ENCODE data around the gene NRXN3. TPM values are rescaled to one million over a fixed set of nuclear protein-coding genes. Genes with fewer than 3 reads are reported as not detected.

The NRXN3 gene
- total RNA-seq, 1 experiment from 2014 or later = not detected

- H3F3A ChIP-seq (ENCODE audit: insufficient read depth, low read depth) = no peaks in the 10 kb centered on the region
- H3K4me1 ChIP-seq (replicated peaks; ENCODE audit: insufficient read depth) = no peaks in the 10 kb centered on the region
- BruUV-seq (replicated peaks) = no TSS peak
- H3K9me2 ChIP-seq (ENCODE audit: insufficient read depth) = no peaks in the 10 kb centered on the region
- no peak overlapping the region for H3K4me3 ChIP-seq
- peaks cover 47% of the 10 kb centered on the region for H3K27me3 ChIP-seq (ENCODE audit: insufficient read depth, low read depth)
- intact Hi-C loops (cut with micrococcal nuclease; ENCODE audit: unreplicated experiment) = no loop called here
- H3K4me2 ChIP-seq = no peak overlapping the region
- no peaks in the 10 kb centered on the region for H3K79me2 ChIP-seq (ENCODE audit: low read depth)
- ChIA-PET POLR2A (ENCODE audit: unreplicated experiment) (no interaction called here), CTCF (no interaction called here)
- no peaks in the 10 kb centered on the region for H3K9me3 ChIP-seq (ENCODE audit: insufficient read depth, low read depth)
- H3K27ac ChIP-seq = no peak overlapping the region
- no peak overlapping the region for H2AFZ ChIP-seq
- no peaks in the 10 kb centered on the region for H4K20me1 ChIP-seq (ENCODE audit: insufficient read depth)
- TF ChIP-seq CTCF (conservative IDR thresholded peaks at IDR 0.05) = no peak
- TF ChIP-seq EZH2 (IDR thresholded peaks at IDR 0.05; ENCODE audit: low read depth) = no peak
- no peaks in the 10 kb centered on the region for H3K36me3 ChIP-seq (ENCODE audit: low read depth)
- DNase-seq = no peak
Observed at GRCh38 chr14:78282437-78282836, 112.3 kb downstream of the NRXN3 start.

- BruUV-seq (replicated peaks) = no TSS peak
- no peaks in the 10 kb centered on the region for H3K9me3 ChIP-seq (ENCODE audit: insufficient read depth, low read depth)
- POLR2A ChIA-PET (ENCODE audit: unreplicated experiment) = no interaction called here
Observed at GRCh38 chr14:78286210-78286609, 116.0 kb downstream of the NRXN3 start.

GRCh38 chr14:78292003-78292402 is 121.8 kb downstream of the NRXN3 start:
- Histone ChIP-seq H3K27me3 (ENCODE audit: insufficient read depth, low read depth) (peaks cover 43% of the 10 kb centered on the region), H3K36me3 (ENCODE audit: low read depth) (no peaks in the 10 kb centered on the region), H2AFZ (no peak overlapping the region), H3K9me2 (ENCODE audit: insufficient read depth) (no peaks in the 10 kb centered on the region), H3K4me3 (no peak overlapping the region), H3K4me1 (replicated peaks; ENCODE audit: insufficient read depth) (no peaks in the 10 kb centered on the region), H3K9me3 (ENCODE audit: insufficient read depth, low read depth) (no peaks in the 10 kb centered on the region), H3F3A (ENCODE audit: insufficient read depth, low read depth) (no peaks in the 10 kb centered on the region), H3K79me2 (ENCODE audit: low read depth) (no peaks in the 10 kb centered on the region), H3K4me2 (no peak overlapping the region), H4K20me1 (ENCODE audit: insufficient read depth) (no peaks in the 10 kb centered on the region), H3K27ac (no peak overlapping the region)
- intact Hi-C loops (cut with micrococcal nuclease; ENCODE audit: unreplicated experiment) = no loop called here
- ChIA-PET POLR2A (ENCODE audit: unreplicated experiment) (no interaction called here), CTCF (no interaction called here)
- TF ChIP-seq EZH2 (IDR thresholded peaks at IDR 0.05; ENCODE audit: low read depth) (no peak), CTCF (conservative IDR thresholded peaks at IDR 0.05) (no peak)
- no peak for DNase-seq
- BruUV-seq (replicated peaks) = no TSS peak

More at GRCh38 chr14:78286210-78286609, 116.0 kb downstream of the NRXN3 start:
- H3F3A ChIP-seq (ENCODE audit: insufficient read depth, low read depth) = no peaks in the 10 kb centered on the region
- intact Hi-C loops (cut with micrococcal nuclease; ENCODE audit: unreplicated experiment) = no loop called here
- H3K27ac ChIP-seq = no peak overlapping the region
- CTCF ChIA-PET = interaction anchor here (0.6 kb wide), 1 partner anchor 849 kb away, joined by 5 read pairs; no protein-coding TSS in a partner anchor
- H3K9me2 ChIP-seq (ENCODE audit: insufficient read depth) = no peaks in the 10 kb centered on the region
- no peak overlapping the region for H3K4me2 ChIP-seq
- no peak overlapping the region for H3K4me3 ChIP-seq
- H3K4me1 ChIP-seq (replicated peaks; ENCODE audit: insufficient read depth) = no peaks in the 10 kb centered on the region
- no peaks in the 10 kb centered on the region for H3K36me3 ChIP-seq (ENCODE audit: low read depth)
- DNase-seq = no peak
- no peaks in the 10 kb centered on the region for H4K20me1 ChIP-seq (ENCODE audit: insufficient read depth)
- H3K79me2 ChIP-seq (ENCODE audit: low read depth) = no peaks in the 10 kb centered on the region
- no peak for TF ChIP-seq EZH2 (IDR thresholded peaks at IDR 0.05; ENCODE audit: low read depth)
- TF ChIP-seq CTCF (conservative IDR thresholded peaks at IDR 0.05) = no peak
- peaks cover 57% of the 10 kb centered on the region for H3K27me3 ChIP-seq (ENCODE audit: insufficient read depth, low read depth)
- H2AFZ ChIP-seq = no peak overlapping the region

All from PC-9 (cell line).